GM19467 (cell line): ENCODE data around the gene CTIF.
"Not testable (repeated sequence)": the region's sequence is repeated elsewhere in the genome, so short reads cannot be mapped to it uniquely, and the experiment has no call there.

Source experiments
- ATAC-seq: cut with Tn5 transposase; IDR thresholded peaks from one replicate; pipeline ENCODE4 v1.9.1; 2021; ENCODE audit warnings: mild to moderate bottlenecking, moderate library complexity; ENCODE audit not compliant: unreplicated experiment

CTIF gene

DNA sequence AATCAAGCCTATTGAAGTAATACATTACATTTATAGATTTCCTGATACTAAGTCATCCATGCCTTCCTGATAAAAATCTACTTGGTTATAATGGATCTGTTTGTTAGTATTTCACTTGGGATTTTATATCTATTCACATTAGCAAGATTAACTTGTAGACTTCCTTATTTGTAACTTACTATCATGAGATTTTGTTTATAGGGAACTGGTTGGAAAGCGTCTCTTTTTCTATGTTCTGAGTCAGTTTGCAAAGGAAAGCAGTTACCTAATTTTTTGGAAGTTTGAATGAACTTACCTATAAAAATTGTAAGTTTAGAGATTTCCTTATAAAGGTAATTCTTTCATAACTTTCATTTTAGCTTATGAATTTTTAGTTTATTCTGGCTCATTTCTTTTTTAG, 270.5 kb downstream of the CTIF start:
- no peak for ATAC-seq

DNA sequence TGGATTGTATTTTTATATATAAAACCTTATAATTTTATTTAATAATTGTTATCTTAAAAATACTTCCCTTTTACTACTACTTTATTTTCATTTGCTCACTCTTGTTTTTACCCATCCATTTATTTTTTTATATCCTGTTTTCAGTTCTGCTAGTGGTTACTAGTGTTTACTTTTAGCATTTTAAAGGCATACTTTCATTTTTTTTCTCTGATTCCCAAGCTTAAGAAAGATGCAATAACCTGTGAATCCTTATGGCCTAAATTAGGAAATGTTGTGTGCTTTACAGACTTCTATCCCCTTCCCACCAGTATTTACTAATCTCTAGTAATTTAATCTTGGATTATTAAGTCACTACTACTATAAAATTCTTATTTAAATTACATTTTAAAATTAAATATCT, 272.0 kb downstream of the CTIF start:
- ATAC-seq = no peak

DNA sequence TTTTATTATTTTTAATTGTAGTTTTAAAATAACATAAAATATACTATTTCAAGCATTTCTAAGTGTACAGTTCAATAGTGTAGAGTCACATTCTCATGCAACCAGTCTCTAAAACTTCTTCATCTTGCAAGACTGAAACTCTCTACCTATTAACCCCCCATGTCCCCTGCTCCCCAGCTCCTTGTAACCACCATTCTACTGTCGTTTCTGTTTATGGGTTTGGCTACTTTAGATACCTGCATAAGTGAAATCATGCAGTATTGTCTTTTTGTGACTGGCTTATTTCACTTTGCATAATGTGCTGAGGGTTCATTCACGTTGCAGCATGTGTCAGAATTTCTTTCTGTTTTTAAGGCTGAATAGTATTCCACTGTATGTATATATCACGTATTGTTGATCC, 272.6 kb downstream of the CTIF start:
- ATAC-seq = no peak

DNA sequence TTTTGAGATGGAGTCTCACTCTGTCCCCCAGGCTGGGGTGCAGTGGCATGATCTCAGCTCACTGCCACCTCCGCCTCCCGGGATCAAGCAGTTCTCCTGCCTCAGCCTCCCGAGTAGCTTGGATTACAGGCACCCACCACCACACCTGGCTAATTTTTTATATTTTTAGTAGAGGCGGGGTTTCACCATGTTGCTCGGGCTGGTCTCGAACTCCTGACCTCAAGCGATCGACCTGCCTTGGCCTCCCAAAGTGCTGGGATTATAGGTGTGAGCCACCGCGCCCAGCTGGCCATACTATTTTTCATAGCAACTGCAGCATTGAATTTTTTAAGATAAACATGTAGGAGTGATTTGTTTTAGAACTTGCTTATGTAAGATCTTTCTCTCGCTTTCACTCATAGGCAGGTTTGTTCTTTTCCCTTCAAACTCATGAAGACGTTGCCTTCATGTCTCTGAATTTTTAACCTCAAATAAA, 273.2 kb downstream of the CTIF start:
- not testable (repeated sequence) for ATAC-seq

DNA sequence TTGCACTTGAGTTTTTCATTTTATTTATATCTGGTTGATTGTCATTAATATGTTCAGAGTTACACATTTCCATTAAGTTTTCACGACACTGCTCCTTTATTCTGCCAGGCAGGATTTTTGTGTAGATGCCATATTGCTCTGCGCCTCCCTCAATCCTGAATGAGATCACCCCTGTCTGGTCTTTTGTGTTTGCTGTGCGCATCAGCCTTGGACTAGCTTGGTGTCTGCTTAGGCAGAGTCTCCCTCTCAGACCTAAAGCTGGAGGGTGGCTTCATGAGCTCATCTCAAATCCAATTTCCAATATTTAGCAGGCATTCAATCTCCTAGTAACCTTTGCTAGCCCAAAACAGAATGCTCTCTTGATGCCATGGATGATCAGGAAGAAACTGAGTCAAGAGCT, 274.5 kb downstream of the CTIF start:
- no peak for ATAC-seq

DNA sequence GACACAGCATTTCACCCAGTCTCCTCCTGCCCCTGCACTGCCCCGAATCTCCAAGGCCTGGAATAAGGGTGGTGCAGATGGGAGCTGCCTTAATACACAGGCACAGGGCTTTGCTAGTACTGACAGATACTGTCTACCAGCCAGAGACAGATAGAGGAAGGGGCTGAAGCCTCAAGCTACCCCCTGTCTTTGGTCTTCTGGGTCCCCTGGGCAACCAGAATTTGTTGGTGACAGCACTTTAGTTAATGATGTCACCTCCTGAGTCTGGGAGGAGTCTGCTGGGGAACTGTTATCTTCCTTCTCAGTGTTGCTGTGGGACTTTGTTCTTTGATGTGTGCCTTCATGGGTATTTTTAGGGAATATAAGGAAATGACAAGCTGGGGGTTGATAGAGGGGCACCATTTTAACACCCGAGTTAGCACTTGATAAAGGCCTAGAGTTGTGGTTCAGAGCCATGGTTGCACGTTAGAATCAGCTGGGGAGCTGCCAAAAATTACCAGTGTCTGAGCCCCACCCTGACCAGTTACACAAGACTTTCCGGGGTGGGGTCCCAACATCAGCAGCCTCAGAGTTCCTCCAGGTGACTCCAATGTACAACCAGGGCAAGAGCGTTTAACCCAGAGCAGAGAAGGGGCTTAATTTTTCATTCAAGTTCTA, 275.1 kb downstream of the CTIF start:
- no peak for ATAC-seq

DNA sequence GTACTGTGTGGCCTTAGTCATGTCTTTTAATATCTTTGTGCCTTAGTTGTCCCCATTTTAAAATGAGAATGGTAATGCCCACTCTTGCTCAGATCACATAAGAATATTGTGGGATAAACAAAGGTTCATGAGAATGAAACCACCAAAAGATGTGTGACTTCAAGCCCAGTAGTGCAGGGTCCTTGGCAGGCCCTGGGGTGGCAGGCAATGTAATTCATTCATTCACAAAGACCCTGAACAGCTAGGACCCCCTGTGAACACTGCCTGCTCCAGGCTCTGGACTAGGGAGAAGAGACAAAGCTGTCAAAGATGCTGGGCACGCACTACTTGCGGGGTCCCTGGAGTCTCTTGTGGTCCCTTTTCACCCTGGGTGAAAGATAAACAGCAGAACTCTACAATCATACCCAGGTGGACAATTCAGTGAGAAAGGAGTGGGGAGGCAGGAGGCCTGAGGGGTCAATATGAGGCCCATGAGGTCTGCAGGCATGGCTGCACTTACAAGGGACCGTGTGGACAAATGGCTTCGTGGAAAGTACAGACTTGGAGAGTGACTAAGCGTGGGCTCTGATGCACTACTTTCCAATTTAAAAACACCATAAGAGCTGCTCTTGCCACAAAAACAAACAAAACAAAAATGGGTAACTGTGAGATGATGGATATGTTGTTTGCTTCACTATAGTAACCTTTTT, 275.8 kb downstream of the CTIF start:
- no peak for ATAC-seq

DNA sequence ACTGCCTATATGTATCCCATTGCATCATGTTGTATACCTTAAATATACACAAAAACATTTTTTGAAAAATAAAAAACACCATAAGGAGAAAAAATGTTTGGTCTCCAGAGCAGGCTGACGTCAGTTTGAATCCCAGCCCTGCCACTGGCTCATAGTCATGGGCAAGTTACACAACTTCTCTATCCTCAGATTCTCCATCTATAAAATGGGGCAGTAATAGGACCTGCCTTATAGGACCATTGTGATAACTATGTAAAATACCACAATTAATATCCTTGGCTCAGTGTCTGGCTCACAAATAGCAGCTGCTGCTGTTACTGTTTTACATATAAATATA, 276.3 kb downstream of the CTIF start:
- ATAC-seq = no peak

DNA sequence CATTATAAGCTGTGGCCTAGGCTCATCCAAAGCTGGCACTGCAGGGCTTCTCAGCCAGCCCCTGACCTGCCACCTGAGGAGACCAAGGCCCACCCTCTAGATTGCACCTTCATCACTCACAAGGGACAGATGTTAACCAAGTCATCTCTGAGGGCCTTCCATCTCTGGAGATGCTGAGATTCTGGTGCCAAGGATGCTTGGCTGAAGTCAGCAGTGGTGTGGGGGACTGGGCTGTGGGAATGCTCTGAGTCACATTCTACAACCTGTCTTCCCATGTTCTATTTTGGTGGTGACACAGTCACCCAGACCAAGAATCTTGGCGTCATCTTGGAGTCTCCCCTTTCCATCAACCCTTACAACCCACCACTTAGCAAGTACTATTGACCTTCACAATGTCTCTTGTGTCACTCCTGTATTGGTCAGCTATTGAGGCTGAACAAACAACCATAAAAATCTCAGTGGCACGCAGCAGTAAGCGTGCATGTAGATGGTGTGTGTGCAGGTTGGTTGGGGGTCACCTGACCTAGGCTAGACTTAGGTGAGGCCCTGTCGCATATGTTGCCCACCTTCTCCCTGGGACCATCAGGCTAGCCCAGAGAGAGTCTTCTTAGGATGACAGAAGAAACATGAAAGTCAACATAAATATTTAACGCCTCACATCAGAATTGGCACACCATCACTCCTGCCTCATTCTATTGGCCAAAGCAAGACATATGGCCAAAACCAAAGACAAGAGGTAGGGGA, 276.9 kb downstream of the CTIF start:
- no peak for ATAC-seq

DNA sequence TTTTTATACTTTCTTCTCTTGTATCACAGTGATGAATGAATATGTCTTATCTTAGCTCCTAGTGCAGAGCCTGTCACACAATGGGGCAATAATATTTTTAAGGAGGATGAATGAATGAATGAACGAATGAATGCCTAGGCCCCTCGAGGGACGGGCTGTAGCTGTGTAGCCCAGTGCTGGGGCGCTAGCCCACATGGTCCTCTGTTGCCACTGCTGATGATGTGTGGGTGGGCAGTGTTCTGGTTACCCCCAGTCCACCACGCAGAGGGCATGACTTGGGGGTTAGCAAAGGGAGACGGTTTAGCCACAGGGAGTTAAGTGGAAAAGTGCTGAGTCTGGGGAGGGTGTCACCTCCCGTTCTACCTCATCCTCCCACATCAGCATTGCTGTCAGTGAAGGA, 277.7 kb downstream of the CTIF start:
- no peak for ATAC-seq

DNA sequence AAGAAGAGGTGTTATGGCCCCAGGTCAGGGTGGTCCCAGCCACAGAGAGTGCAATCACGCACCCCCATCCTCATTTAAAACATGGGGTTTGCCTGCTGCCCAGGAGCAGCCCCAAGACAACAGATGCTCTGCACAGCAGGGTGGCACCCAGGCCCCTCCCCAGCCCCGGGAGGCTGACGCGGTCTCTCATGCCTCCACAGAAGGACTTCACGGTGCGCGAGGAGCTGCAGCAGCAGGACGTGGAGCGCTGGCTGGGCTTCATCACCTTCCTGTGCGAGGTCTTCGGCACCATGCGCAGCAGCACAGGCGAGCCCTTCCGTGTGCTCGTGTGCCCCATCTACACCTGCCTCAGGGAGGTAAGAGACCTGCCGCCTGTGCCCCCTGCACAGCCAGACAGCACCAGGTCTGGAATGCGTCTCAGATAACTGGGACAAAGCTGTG, 278.2 kb downstream of the CTIF start:
- no peak for ATAC-seq

DNA sequence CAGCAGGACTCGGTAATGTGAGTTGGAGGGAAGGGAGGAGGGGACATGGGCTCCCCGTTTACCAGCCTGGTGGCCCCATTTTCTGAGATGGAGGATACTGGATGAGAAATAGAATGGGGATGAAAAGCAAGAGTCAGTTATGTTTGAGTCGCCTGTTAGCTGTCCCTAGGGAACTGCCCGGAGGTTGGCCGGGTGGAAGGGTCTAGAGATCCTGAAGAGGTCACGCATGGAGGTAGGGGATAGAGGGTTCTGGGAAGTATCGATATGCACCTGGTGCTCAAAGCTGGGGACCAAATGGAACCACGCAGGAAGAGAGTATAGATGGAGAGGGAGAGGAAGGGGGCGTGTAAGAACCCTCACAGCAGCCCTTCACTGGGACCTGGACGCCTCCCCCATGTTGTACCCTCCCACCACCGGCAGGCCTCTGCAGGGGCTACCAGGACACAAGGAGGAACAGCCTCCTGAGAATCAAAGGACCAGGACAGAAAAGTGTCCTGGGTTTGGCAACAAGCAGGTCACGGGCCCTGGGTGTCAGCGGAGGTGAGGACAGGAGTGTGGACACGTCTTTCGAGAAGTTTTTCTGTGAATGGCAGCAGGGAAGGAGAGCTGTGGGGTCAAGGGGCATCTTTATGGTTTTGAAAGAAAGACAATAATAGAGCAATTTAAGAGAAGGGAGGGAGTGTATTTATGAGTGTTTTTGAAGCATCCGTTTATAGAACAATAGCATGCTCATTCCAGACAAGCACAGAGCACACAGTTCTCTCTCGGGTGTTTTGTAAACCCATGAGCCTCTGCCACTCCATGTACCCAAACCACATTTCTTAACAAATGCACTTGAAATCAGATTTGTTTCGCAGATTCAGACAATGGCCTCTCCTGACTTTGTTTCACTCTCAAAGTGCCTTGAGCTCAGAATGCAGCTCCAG, 279.8 kb downstream of the CTIF start:
- ATAC-seq = no peak

DNA sequence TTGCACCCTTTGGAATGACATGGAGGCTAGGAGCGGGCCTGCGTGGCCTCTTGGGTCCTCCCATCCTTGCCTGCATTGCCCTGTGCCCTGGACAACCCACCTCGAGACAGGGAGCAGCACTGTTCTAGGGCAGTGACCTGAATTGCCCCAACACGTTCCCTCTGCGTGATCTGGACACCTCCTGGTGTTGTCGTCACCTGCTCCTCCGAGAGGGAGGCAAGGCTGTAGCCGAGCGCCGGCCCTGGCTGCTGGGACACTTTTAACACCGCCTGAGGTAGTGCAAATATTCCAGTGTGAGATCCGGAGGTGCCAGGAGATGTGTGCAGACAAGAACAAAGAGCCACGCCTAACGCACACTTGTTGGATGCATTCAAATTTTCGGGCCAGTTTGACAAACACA, 280.4 kb downstream of the CTIF start:
- ATAC-seq = no peak

DNA sequence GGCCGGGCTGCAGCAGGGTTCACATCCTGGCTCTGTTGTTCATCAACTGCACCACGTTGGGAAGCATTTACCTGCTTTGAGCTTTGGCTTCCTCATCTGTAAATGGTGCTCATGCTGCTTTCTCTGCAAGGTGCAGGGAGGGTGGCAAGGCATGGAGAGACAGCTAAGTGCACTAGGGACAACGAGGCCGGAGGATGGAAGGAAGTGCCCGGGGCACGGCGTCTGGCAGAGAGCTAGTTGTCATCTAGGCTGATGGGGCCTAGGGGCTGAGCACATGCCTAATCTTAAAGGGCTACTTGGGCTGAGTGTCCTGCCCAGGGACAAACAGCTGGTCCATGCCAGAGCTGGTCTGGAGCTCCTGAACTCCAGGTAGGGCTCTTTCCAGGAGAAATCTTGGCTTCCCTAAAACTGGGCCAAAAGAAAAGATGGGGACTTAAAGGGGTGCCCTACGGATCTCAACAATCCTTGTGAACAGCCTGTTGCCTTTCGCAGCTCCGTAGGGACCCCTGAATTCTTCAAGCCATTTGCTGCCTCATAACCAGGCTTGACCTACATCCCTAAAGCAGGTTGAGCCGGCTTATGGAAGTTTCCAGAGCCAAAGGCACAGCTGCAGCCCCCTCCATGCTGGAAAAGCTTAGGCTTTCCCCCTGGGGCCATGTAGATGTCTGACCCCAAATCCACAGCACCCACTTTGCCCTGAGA, 281.1 kb downstream of the CTIF start:
- ATAC-seq = no peak

DNA sequence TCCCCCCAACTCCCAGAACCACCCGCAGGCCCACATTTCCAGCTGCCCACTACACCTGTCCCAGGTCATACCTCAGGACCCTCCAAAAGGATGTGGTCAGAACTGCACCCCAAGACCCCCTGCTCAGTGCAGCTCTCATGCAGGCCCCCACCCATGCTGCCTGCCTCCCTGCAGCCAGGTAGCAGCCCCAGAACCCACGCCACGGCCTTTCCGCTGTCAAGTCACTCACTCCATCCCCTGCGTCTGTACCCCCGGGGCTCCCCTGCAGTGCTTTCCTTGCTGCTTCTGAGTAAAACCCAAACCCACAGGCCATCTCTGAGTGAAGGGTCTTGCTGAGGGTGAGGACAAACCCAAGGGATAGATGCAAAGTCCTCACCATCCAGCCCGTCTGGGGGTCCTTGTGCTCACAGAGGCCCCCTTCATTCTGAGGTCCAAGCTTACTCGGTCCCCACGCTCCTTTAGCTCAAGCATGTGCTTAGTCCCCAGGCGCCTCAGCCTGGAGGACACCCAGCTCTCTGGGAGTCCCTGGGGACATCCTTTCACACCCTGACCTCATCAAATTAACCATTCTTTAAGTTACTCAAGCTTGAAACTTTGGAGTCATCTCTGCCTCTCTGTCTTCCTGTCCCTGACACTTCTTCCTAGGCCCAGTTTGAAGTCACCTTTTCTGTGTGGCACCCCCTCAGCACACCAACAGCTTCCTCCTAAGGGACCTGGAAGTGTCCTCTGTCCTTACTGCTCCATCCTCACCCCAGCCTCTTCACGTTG, 281.8 kb downstream of the CTIF start:
- peak; percentile 89 for ATAC-seq

DNA sequence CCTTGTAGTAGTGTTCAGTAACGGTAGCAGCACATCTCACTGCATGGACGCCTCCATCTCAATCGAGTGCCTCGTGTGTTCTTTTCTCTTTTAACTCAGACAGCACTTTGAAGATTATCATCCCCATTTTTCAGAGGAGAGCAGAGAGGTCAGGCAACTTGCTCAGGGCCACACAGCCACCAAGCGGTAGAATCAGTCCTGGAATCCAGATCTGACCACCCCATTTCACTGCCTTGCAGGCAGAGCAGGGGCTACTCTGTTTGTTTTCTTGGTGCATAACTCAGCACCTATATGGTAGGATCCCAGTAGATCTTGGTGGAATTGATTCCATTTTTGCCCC, 282.4 kb downstream of the CTIF start:
- no peak for ATAC-seq

DNA sequence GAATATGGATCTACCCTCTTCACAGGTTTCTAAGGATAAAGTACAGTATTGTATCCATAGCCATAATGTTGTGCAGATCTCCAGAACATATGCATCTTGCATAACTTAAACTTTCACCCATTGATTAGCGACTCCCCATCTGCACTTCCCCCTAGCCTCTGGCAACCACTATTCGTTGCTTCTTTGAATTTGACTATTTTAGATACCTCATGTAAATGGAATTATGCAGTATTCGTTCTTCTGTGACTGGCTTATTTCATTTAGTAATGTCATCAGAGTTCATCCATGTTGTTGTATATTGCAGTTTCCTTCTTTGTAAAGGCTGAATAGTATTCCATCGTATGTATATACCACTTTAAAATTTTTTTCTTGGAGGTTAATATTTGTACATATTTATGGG, 283.0 kb downstream of the CTIF start:
- ATAC-seq = no peak

DNA sequence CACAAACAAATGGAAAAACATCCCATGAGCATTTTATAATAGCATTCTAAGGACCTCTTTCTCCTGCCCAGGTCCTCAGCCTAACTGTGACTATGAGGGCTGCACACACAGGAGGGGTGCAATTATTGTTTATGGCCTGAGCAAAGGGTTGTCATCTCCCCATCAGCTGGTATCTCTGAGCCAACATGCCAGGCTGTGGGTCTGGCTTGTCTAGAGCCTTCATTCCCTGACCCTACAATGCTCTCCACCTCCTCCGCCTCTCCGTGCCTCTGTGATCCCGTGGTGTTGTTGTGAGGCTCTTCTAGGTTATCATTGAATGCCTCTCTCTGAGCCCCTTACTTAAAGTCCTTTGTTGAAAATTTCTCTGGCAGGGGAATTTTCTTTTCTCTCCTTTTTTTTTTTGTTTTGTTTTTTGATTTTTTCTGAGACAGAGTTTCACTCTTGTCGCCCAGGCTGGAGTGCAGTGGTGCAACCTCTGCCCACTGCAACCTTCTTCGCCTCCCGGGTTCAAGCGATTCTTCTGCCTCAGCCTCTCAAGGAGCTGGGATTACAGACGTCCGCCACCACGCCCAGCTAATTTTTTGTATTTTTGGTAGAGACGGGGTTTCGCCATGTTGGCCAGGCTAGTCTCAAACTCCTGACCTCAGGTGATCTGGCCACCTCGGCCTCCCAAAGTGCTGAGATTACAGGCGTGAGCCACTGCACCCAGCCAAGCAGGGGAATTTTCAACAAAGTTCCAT, 285.6 kb downstream of the CTIF start:
- no peak for ATAC-seq

DNA sequence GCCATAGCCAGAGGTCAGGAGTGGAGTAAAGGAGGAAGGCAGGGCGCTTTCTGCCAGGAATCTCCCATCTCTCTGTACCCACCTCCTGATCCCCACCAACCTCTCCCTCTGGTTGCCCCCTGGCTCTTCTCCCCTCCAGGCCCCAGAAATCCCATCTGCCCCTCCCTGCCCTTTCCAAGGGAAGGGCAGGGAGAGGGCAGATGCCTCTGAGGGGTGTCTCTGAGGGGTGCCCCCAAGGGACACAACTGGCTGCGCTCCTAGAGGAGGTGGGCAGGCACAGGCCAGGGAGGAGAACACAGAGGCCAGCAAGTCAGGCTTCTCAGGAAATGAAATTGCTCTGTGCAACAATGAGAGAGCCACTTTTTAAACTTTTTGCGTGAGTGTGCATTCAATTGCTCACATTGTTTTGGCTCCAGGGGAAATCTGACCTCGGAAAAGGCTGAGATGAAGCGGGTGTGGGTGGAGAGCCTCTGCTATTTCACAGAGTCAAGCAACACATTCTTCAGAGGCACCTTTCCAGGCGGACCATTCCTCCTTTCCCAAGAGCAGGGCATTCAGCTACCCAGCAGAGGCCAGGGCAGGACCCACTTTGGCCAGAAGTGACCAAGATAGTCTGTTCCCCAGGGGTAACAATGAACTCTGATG, 286.4 kb downstream of the CTIF start:
- no peak for ATAC-seq
